CD4-positive, alpha-beta T cell treated with Interleukin-10 for 1 hour (primary cell): ENCODE data around the gene ZNF770.
"Not testable (repeated sequence)": the region's sequence is repeated elsewhere in the genome, so short reads cannot be mapped to it uniquely, and the experiment has no call there.

Experiments
- DNase-seq: peaks from one replicate; pipeline ENCODE4 v3.0.0-alpha.2; 2020

The ZNF770 gene

DNA sequence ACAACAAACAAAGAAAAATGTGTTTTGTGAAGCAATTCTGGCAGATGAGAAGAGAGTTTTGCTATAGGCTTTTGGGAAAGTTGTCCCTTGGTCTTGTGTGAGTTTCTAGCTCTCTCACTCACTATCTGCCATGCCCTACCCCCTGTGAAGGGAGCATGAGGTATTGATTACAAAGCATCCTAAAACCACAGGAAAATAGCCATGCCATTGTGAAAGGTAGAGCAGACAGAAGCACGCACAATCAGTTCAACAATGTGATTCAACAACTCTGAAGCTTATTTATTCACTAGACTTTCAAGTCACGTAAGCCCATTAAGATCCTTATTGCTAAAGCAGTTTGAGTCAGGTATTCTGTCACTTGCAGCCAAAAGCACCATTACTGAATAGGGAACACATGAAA is 12.0 kb downstream of the ZNF770 start:
- no peak for DNase-seq

DNA sequence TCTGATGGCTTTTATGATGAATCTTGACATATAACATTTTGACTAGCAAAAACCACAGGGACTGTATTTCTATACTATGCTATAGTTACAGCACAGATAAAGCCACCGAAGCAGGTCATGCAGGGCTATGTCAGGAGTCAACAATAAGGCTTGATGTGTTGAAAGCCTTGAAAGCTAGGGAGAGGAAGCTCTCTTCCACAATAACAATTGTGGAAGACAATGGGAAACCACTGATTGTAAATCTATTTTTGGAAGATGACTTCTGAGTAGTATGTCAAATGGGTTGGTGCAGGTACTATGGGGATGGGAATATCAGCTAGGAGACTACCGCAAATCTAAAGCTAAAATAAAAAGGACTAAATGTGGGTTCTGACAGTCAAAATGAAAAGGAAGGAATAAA is 14.6 kb downstream of the ZNF770 start:
- DNase-seq: no peak

DNA sequence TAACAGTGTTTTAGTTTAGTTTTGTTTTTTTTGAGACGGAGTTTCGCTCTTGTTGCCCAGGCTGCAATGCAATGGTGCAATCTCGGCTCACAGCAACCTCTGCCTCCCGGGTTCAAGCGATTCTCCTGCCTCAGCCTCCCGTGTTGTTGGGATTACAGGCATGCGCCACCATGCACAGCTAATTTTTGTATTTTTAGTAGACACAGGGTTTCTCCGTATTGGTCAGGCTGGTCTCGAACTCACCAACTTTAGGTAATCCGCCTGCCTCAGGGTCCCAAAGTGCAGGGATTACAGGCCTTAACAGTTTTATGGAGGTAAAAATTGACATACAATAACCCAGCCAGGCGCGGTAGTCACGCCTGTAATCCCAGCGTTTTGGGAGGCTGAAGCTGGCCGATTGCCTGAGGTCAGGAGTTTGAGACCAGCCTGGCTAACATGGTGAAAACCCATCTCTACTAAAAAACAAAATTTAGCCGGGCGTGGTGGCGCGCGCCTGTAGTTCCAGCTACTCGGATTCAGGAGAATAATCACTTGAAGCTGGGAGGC is 17.9 kb downstream of the ZNF770 start:
- DNase-seq: not testable (repeated sequence)

DNA sequence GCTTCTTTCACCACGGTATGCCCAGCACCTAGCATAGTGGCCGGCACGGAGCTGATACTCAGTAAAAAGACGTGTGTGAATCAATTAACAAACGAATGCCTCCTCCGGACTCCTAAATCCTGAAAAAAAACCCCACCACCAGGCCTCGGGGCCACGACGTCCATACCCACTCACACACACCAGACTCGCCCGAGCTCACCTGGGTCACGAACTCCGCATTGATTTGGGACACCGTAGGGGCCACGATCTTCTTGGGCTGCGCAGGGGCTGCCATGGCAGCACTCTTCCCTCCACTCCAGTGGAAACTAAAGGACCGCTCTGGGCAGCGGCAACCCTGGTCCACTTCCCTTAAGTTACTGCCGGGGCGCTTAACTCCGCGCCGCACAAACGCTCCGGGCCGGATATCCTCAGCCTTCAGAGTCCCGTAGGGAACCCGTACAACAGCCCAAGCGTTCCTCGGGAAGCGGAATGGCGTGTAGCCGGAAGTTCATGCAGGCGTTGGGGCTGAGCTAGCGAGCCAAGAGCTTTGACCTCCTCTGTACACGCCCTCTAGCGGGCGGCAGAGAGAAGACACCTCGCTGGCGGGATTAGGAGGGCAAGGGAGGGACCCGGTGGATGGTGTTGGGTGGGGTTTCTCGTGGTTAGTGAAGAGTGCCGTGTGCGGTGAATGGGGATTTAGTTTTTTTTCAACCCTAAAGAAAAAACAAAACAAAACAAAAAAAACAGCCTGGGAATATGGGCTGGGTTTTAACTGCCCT is 18.6 kb downstream of the ZNF770 start, which contains the start of gene AQR:
Gene AQR (minus strand): TSS at position 403 of the 758 bp plus-strand sequence. CDS start 129 bp downstream, at position 274.
- DNase-seq: peak; percentile 94

DNA sequence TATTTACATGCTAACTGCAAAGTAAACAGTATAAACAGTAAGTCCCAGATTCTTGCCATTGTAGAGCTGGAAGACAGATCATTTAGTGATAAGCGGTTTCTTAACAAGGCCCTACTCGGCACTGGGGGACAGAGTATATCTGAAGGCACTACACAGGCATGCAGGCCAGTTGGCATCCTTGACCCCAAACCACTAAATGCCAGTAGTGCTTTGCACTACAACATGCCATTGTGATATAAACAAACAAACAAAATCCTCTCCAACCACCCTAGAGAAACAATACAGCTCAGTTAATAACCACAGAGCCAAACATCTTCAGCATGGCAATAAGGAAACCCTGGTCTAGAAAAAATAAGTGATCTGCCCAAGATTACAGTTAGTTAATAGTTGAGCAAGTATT is 23.8 kb downstream of the ZNF770 start:
- no peak for DNase-seq

DNA sequence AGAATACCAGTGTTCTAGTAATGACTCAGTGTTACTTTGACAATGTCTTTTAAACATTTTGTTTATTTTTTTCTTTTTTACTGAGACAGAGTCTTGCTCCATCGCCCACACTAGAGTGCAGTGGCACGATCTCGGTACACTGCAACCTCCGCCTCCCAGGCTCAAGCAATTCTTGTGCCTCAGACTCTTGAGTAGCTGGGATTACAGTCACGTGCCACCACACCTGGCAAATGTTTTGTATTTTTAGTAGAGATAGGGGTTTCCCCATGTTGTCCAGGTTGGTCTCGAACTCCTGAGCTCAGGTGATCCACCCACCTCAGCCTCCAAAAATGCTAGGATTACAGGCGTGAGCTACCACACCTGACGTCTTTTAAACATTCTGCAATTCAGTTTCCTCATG is 34.2 kb downstream of the ZNF770 start:
- no peak for DNase-seq

DNA sequence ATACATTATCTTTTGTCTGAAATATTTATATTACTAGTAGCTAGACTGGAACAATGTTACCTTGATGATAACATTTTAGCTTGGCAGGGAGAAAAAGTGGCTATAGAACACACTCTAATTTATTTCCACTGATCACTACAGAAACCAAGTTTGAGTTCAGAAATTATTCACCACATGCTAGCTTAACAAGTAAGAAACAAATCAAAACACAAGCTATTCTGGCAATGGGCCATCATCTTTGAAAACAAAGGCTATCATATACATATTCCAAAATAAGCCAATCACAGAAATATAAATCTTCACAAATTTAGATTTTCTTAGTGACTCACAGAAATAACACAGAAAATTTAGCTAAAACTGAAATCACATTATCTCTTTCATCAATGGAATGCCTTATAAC is 35.6 kb downstream of the ZNF770 start:
- DNase-seq: no peak

DNA sequence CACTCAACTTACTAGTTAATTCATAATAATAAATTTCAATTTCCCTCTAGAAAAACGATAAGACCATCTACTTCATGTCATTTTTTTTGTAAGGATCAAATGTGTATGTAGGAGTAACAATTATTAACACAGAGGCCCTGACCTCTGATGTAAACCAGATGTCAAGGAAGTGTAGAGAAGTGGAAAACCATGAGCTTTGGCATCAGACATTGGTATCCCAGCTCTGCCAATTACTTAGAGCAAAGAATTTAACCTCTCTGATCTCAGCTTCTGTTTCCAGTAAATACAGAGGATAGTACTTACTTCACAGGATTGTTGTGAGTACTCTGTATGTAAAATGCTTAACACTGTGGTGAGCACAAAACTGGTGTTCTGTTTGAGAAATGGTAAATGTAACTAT is 36.1 kb downstream of the ZNF770 start:
- DNase-seq: no peak

DNA sequence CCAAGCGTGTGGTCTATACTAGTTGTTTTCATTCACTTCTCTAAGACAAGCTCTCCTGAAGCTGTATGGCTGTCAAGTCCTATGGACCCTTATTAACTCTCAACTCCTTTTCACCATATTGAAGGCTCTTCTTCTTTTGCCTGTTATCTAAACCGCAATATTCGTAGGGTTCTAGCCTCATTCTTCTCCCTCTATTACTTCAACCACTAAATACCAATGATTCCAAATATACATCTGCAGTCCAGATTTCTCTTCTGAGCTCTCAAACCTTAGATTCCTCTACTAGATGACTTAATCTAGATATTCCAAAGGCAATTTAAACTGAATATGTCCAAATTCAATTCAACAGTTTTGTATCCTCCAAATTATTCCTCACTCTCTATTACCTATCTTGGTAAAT is 43.2 kb downstream of the ZNF770 start:
- DNase-seq: no peak

DNA sequence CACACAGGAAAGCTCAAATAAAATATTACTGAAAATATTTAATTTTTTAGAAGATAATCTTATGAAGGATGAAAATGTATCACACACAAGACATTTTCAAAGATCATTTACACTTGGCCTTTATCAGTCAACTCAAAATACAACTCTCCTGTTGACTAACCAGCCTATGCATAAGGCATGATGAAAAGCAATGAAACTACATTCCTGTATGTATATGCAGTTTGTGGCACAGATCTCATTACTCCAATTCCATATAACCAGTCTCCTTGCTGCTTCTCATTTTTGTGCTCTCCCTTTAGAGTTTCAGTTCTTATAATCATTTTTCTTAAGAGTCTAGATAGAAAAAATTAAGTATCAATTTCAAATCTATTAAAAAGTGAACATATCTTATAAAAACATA is 44.4 kb downstream of the ZNF770 start:
- DNase-seq: no peak

DNA sequence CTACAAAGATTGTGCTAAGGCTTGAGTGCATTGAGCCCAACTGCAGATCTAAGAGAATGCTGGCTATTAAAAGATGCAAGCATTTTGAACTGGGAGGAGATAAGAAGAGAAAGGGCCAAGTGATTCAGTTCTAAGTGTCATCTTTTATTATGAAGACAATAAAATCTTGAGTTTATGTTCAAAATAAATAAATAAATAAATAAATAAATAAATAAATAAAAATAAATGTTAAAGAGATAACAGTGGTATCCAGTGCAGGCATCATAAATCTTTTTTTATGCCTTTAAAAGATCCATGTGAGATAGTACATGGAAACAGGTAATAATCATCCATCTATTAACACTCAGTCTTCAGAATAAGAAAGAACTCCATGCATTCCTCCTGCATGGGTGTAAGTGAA is 44.8 kb downstream of the ZNF770 start:
- DNase-seq: not testable (repeated sequence)

DNA sequence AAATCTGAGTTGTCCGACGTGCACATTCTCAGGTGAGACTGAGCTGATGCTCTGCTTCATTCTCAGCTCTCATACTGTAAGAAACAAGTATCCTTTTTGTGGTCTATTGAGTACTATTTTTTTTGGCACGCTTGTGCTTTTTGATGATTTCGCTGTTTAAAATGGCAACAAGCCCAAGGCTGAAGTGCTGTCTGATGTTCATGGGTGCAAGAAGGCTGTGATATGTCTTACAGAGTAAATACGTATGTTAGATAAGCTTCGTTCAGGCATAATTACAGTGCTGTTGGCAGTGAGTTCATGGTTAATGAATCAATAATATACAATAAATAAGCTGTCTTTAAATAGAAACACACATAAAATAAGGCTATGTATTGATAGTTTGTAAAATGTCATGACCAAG is 45.7 kb downstream of the ZNF770 start:
- DNase-seq: no peak

DNA sequence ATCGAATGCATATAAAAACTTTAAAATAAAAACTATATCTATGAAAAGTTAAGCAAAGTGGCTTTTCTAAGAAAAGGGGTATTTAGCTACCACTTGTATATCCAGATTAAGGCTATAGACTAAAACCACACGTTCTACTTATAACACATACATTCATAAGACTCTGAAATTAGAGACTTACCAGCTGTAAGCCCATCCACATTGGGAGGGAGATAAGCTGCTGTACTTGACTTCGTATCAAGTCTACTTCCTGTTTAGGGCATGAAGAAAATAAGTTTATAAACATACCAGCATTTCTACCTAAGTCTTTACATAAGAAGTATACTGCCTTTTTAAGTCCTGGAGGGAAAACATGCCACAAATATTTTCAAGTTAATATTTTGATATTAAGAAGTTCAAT is 46.3 kb downstream of the ZNF770 start:
- no peak for DNase-seq

DNA sequence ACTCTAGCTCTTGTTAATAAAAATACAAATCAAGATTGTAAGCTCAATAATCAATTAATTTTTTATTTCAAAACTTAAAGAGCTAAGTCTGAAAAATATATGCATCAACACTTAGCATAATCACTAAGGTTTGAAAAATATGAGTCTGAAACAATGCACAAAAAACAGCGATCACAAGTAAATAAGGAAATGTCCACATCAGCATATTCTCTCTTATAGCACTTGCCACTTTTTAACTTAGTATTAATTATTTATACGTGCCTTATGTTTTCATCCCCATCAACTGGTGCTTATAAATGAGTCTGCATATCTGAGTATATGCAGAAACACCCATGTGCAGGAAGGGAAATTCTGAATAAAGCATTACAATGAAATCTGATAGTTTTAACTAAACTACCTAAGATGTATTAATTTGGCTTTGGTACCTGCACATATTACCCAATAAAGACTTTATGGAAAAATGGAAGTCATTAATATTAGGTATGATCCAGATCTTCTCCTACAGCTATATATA is 46.8 kb downstream of the ZNF770 start:
- no peak for DNase-seq

DNA sequence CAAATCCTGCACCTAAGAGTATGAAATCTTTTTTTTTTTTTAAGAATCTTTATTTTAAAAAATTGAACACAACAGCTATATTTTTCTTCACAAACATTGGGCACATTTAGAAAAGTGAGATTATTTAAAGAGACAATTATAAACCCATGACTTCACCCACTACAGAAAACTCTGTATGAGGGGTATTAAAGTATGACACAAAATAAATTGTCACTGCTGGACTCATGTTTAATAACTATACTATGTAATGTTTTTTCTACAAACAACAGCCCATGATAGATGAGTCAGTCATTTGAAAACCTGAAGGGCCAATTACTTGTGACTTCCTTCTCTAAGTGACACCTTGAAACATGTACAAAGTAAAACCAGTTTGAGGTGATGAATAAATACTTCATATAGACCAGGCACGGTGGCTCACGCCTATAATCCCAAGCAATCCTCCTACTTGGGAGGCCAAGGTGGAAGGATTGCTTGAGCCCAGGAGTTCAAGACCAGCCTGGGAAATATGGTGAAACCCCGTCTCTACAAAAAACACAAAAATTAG is 54.6 kb downstream of the ZNF770 start:
- DNase-seq: no peak

DNA sequence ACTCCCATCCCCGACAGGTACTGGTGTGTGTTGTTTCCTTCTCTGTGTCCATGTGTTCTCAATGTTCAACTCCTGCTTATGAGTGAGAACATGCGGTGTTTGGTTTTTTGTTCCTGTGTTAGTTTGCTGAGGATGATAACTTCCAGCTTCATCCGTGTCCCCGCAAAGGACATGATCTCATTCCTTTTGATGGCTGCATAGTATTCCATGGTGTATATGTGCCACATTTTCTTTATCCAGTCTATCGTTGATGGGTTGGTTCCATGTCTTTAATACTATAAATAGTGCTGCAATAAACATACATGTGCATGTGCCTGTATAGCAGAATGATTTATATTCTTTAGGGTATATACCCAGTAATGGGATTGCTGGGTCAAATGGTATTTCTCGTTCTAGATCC is 59.7 kb downstream of the ZNF770 start:
- not testable (repeated sequence) for DNase-seq
